Measurements from ENCODE around the gene AKAP9. TPM values are rescaled to one million over a fixed set of nuclear protein-coding genes. Genes with fewer than 3 reads are reported as not detected.

AKAP9 gene
- total RNA-seq, 4 donors from 2014 or later = 49.4 to 192 (median 68.0) TPM

- WGBS = 89% methylated on average over 3 of the region's 3 CpGs
- no peaks in the 10 kb centered on the region for H3K9me3 ChIP-seq
- H3K27ac ChIP-seq = no peak overlapping the region
- H3K36me3 ChIP-seq = peaks cover 55% of the 10 kb centered on the region
- H3K4me3 ChIP-seq = no peak overlapping the region
- H3K4me1 ChIP-seq = no peaks in the 10 kb centered on the region
- no peak for DNase-seq (ENCODE audit: low spot score in 2 of 2)
- no peaks in the 10 kb centered on the region for H3K27me3 ChIP-seq
- TF ChIP-seq CTCF (IDR thresholded peaks at IDR 0.05) (no peak), EP300 (IDR thresholded peaks at IDR 0.05) (no peak), POLR2AphosphoS5 (IDR thresholded peaks at IDR 0.05) (no peak), POLR2A (IDR thresholded peaks at IDR 0.05) (no peak)
Observed at GRCh38 chr7:91993976-91994375, 53.3 kb downstream of the AKAP9 start.

GRCh38 chr7:91995391-91996105, 54.9 kb downstream of the AKAP9 start:
- no peak overlapping the region for H3K27ac ChIP-seq
- DNase-seq (ENCODE audit: low spot score in 2 of 2) = no peak
- no peaks in the 10 kb centered on the region for H3K4me1 ChIP-seq
- WGBS = 82% methylated on average over 2 of the region's 2 CpGs
- no peaks in the 10 kb centered on the region for H3K9me3 ChIP-seq
- peaks cover 60% of the 10 kb centered on the region for H3K36me3 ChIP-seq
- no peaks in the 10 kb centered on the region for H3K27me3 ChIP-seq
- no peak overlapping the region for H3K4me3 ChIP-seq
- TF ChIP-seq POLR2AphosphoS5 (IDR thresholded peaks at IDR 0.05) = no peak
- no peak for TF ChIP-seq CTCF (IDR thresholded peaks at IDR 0.05)
- TF ChIP-seq EP300 (IDR thresholded peaks at IDR 0.05) = no peak
- TF ChIP-seq POLR2A (IDR thresholded peaks at IDR 0.05) = no peak

- TF ChIP-seq CTCF (IDR thresholded peaks at IDR 0.05) = no peak
- TF ChIP-seq POLR2A (IDR thresholded peaks at IDR 0.05) = no peak
- no peak for TF ChIP-seq POLR2AphosphoS5 (IDR thresholded peaks at IDR 0.05)
- no peak for TF ChIP-seq EP300 (IDR thresholded peaks at IDR 0.05)
- Histone ChIP-seq H3K4me1 (no peaks in the 10 kb centered on the region), H3K9me3 (no peaks in the 10 kb centered on the region), H3K36me3 (peaks cover 49% of the 10 kb centered on the region), H3K27me3 (no peaks in the 10 kb centered on the region), H3K4me3 (no peak overlapping the region), H3K27ac (no peak overlapping the region)
- DNase-seq (ENCODE audit: low spot score in 2 of 2) = no peak
- WGBS = 98% methylated on average over 2 of the region's 2 CpGs
Observed at GRCh38 chr7:91999631-92000565, 59.2 kb downstream of the AKAP9 start.

GRCh38 chr7:92002720-92003119, 62.1 kb downstream of the AKAP9 start:
- H3K4me3 ChIP-seq = no peak overlapping the region
- 97% methylated on average over 1 of the region's 1 CpG for WGBS
- peaks cover 36% of the 10 kb centered on the region for H3K36me3 ChIP-seq
- H3K27me3 ChIP-seq = no peaks in the 10 kb centered on the region
- DNase-seq (ENCODE audit: low spot score in 2 of 2) = no peak
- no peaks in the 10 kb centered on the region for H3K9me3 ChIP-seq
- H3K4me1 ChIP-seq = no peaks in the 10 kb centered on the region
- no peak overlapping the region for H3K27ac ChIP-seq
- TF ChIP-seq POLR2A (IDR thresholded peaks at IDR 0.05) = no peak
- TF ChIP-seq POLR2AphosphoS5 (IDR thresholded peaks at IDR 0.05) = no peak
- TF ChIP-seq CTCF (IDR thresholded peaks at IDR 0.05) = no peak
- TF ChIP-seq EP300 (IDR thresholded peaks at IDR 0.05) = no peak

GRCh38 chr7:92006046-92006445, 65.4 kb downstream of the AKAP9 start:
- WGBS = 100% methylated on average over 2 of the region's 2 CpGs
- TF ChIP-seq POLR2AphosphoS5 (IDR thresholded peaks at IDR 0.05) = no peak
- no peak for TF ChIP-seq POLR2A (IDR thresholded peaks at IDR 0.05)
- no peak for TF ChIP-seq CTCF (IDR thresholded peaks at IDR 0.05)
- no peak for TF ChIP-seq EP300 (IDR thresholded peaks at IDR 0.05)
- no peaks in the 10 kb centered on the region for H3K4me1 ChIP-seq
- no peaks in the 10 kb centered on the region for H3K9me3 ChIP-seq
- no peak overlapping the region for H3K27ac ChIP-seq
- peaks cover 41% of the 10 kb centered on the region for H3K36me3 ChIP-seq
- no peak for DNase-seq (ENCODE audit: low spot score in 2 of 2)
- H3K27me3 ChIP-seq = no peaks in the 10 kb centered on the region
- no peak overlapping the region for H3K4me3 ChIP-seq

Data from suprapubic skin (tissue), 4 donors.